Left forelimb (tissue), 1 donor: Measurements from ENCODE around the gene PKD1.

Experiments
- DNase-seq: peaks from one replicate; pipeline ENCODE4 v3.0.0-alpha.2; 2018; ENCODE audit warnings: low spot score

PKD1 gene

GRCh38 chr16:2046893-2047329, 88.8 kb downstream of the PKD1 start:
- DNase-seq, result no peak

DNA sequence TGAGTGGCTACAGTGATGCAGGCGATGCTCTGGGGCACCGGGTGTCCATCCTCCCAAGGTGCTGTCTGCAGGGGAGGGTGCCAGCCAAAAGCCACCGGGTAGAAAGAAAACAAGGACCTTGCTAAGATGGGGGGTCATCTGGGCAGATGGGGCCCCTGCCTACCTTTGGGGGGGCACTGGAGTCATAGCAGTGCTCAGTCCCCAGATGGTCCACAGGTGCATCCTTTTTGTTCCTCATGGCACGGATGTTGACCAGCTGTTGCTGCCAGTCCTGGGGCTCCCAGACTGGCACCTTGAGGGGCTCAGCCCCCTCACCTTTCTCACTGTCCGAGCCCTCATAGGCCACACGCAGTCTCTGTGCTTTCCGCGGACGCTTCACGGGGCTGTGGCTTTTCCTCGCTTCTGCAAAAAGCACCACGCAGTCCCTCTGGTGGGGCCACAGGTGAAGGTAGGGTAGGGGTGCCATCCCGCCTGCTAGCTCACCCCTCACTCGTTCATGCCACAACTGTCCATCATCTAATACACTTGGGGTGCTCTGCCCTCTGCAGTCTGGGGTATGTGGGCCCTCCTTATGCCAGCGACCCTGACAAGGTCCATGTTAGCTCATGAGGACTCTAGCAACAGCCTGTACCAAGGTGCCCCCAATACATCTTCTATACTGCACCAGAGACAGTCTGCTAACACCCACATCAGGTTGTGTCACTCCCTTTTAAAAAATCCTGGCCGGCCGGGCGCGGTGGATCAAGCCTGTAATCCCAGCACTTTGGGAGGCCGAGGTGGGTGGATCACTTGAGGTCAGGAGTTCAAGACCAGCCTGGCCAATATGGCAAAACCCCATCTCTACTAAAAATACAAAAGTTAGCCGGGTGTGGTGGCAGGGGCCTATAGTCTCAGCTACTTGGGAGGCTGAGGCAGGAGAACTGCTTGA, 89.5 kb downstream of the PKD1 start:
- no peak for DNase-seq

GRCh38 chr16:2044541-2044940, 91.2 kb downstream of the PKD1 start:
- no peak for DNase-seq

DNA sequence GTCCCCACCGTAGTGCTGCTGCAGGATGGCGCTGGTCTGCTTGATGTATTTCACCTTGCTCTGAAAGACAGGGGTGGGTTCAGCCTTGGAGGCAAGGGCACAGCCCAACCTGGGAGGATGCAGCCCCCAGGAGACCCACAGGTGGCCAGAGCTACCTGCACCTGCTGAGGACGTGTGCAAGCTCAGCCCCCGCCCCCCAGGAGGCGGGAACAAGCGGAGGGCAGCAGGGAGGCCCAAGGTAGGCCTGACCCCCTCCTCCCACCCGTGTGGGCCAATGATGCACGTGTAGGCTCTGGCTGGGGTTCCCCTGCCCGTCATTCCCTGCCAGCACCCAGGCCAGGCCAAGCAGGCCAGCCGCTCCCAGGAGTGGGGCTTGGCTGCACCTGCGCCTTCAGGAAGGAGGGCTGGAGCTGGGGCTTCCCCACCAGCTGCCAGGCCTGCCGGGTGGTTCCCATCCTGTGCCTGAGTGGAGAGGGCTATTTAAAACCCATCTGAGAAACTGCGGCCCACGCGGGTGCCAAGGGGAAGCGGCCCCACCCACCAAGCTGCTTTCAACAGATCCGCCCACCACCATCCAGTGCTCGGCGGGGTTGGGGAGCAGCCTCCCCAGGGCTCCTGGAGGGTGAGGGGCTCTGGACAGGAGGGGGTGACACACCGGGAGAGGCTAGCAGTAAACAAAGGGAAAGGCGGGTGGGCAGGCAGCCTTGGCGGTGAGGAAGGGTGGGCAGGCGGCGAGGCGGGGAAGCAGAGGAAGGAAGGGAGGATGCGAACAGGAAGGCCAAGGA, 91.8 kb downstream of the PKD1 start:
- DNase-seq, result no peak

DNA sequence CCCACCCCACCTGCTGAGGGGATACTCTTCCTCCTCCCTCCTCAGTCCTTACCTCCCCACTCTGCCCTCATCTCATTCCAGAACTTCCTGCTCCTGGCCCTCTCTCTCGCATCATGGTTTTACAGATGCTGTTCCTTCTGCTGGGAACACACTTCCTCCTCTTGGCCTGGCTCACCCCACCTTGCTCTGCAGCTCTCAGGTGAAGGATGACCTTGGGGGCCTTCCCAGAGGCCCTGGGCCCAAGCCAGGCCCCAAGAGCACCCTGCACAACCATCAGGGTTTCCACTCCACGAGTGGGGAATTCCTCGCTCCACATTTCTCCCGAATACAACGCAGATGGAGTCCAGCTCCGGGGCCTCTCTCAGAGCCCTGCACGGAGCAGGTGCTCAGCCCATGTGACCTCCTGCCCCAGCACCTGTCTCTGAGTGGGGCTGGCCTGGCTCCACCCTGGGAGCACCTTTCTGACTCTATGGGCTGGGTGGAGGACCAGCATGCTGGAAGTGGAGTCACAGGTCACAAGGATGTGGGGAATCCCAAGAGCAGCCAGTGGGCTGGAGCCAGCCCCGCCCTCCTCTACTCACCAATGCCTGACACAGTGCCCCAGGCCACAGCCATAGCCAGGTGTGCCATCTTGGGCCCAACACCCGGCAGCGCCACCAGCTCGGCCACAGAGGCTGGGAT, 92.6 kb downstream of the PKD1 start:
- no peak for DNase-seq

GRCh38 chr16:2042171-2042985, 93.3 kb downstream of the PKD1 start:
- DNase-seq, result no peak

DNA sequence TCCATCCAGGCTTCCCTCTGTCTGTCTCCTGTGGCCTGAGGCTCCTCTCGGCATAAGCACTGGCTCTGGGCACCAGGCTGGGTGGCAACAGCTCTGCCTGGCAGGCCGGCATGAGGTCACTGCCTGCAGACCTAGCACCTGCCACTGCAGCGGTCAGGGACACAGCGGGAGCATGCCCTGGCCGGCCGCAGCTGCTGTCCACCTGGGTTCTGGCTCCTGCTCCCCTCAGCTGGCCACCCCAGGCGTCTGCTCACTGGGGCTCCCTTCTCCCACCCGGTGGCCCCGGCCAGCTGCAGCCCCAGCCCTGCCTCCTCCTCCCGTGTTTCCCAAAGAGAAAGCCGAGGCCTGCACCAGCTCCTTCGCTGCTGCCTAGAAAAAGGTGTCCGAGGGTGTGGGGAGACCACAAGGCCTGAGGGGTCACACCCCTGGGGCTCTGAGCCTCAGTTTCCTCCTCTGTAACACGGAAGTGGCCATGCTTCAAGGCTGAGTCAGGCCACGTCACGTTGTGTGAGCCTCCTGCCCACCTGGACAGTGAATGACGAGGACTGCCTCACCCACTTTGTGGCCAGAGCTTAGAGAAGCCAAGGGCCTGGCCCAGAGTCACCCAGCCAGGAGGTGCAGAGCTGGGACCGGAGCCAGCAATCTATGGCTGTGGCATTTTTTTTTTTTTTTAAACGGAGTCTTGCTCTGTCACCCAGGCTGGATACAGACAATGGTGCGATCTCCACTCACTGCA, 94.7 kb downstream of the PKD1 start:
- no peak for DNase-seq

- DNase-seq, result no peak
Measured at GRCh38 chr16:2040041-2040786, 95.5 kb downstream of the PKD1 start.

DNA sequence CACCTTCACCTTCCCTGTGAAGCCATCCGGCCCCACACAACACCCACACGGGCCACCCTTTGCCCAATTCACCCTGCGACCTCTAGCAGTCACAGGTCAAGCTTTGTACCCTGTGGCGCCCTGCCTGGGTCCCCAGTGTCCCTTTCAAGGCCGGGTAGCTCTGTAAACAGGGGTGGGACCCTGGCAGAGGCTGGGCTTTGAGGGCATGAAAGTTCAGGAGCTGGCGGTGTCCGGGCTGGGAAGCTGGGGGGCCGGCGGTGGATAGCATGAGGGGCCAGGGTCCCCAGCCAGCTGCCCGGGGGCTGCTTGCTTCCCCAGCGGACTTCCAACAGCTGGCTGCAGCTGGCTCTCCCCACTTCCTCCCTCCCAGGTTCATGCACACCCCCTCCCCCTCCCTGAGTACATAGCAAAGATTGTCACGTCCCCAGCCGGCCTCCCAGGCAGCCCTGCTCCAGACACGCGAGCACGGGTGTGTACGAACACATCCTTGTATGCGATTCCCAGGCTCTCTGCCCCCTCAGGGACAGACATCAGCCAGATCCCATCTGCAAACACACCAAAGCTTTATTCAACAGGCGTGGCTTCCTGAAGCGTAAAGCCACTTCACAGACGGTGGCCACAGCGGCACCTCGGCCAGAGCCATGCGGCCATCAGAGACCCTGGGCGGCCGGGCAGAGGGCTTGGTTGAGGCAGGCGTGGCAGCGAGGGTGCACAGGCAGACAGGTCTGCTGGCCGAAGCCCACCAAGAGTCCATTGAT, 96.2 kb downstream of the PKD1 start:
- peak; percentile 86 for DNase-seq
